H9 (cell line): ENCODE measurements around the gene NTSR1. TPM values are rescaled to one million over a fixed set of nuclear protein-coding genes. Genes with fewer than 3 reads are reported as not detected.

ENCODE experiments used
- DNase-seq: peaks from one replicate; pipeline ENCODE4 v3.0.0-alpha.2; 2017
- H2AFZ ChIP-seq: one replicate; pipeline ENCODE4 v1.6.1; 2013; ENCODE audit warnings: mild to moderate bottlenecking, low read length, control low read depth, moderate library complexity
- H2AK5ac ChIP-seq: 2 replicates; pipeline ENCODE4 v1.6.1; 2013; ENCODE audit warnings: low read length, control low read depth, mixed read lengths; ENCODE audit not compliant: insufficient read length
- H2BK120ac ChIP-seq: one replicate; pipeline ENCODE4 v1.6.1; 2013; ENCODE audit warnings: low read depth, mild to moderate bottlenecking, low read length, control low read depth, inconsistent platforms; ENCODE audit not compliant: poor library complexity, severe bottlenecking
- H2BK12ac ChIP-seq: 2 replicates; pipeline ENCODE4 v1.6.1; 2013; ENCODE audit warnings: low read length, control low read depth, mixed read lengths, low read depth; ENCODE audit not compliant: insufficient read length
- H2BK15ac ChIP-seq: 2 replicates; pipeline ENCODE4 v1.6.1; 2013; ENCODE audit warnings: low read depth, low read length, control low read depth
- H2BK20ac ChIP-seq: one replicate; pipeline ENCODE4 v1.6.1; 2013; ENCODE audit warnings: low read depth, mild to moderate bottlenecking, low read length, control low read depth, inconsistent platforms; ENCODE audit not compliant: poor library complexity, severe bottlenecking
- H2BK5ac ChIP-seq: 2 replicates; pipeline ENCODE4 v1.6.1; 2013; ENCODE audit warnings: low read length, control low read depth, mixed read lengths; ENCODE audit not compliant: insufficient read length
- H3K14ac ChIP-seq: 2 replicates; pipeline ENCODE4 v1.6.1; 2013; ENCODE audit warnings: low read length, control low read depth; ENCODE audit not compliant: insufficient read depth
- H3K18ac ChIP-seq: 2 replicates; pipeline ENCODE4 v1.6.1; 2013; ENCODE audit warnings: low read depth, mild to moderate bottlenecking, mixed read lengths, low read length, control low read depth; ENCODE audit not compliant: insufficient read length
- H3K23ac ChIP-seq: 2 replicates; pipeline ENCODE4 v1.6.1; 2013; ENCODE audit warnings: low read length, control low read depth, mixed read lengths, low read depth; ENCODE audit not compliant: insufficient read length
- H3K23me2 ChIP-seq: 2 replicates; pipeline ENCODE4 v1.6.1; 2013; ENCODE audit warnings: low read depth, mild to moderate bottlenecking, mixed read lengths, low read length, control low read depth; ENCODE audit not compliant: insufficient read length, poor library complexity, severe bottlenecking
- H3K27ac ChIP-seq: 2 replicates; pipeline ENCODE4 v1.5.1; 2013; ENCODE audit warnings: low read length, control low read depth, mixed read lengths, low read depth; ENCODE audit not compliant: insufficient read length
- H3K27me3 ChIP-seq: 2 replicates; pipeline ENCODE4 v1.6.1; 2013; ENCODE audit warnings: low read length, control low read depth, inconsistent platforms; ENCODE audit not compliant: insufficient read depth
- H3K4ac ChIP-seq: 2 replicates; pipeline ENCODE4 v1.6.1; 2013; ENCODE audit warnings: low read depth, mild to moderate bottlenecking, control low read depth, inconsistent platforms, low read length, moderate library complexity
- H3K4me1 ChIP-seq: 2 replicates; pipeline ENCODE4 v1.6.1; 2013; ENCODE audit warnings: low read length, control low read depth, inconsistent platforms; ENCODE audit not compliant: insufficient read depth
- H3K4me2 ChIP-seq: 2 replicates; pipeline ENCODE4 v1.6.1; 2013; ENCODE audit warnings: low read length, control low read depth, mixed read lengths; ENCODE audit not compliant: insufficient read length, insufficient read depth
- H3K56ac ChIP-seq: 2 replicates; pipeline ENCODE4 v1.6.1; 2013; ENCODE audit warnings: low read depth, mild to moderate bottlenecking, mixed read lengths, low read length, control low read depth; ENCODE audit not compliant: insufficient read length
- H3K79me1 ChIP-seq: 2 replicates; pipeline ENCODE4 v1.6.1; 2013; ENCODE audit warnings: low read depth, mild to moderate bottlenecking, moderate library complexity, low read length, control low read depth, inconsistent platforms; ENCODE audit not compliant: insufficient read depth, poor library complexity, severe bottlenecking
- H3K79me2 ChIP-seq: 2 replicates; pipeline ENCODE4 v1.6.1; 2013; ENCODE audit warnings: low read length, control low read depth, inconsistent platforms; ENCODE audit not compliant: insufficient read depth
- H3K9ac ChIP-seq: 2 replicates; pipeline ENCODE4 v1.6.1; 2013; ENCODE audit warnings: low read length, control low read depth, mixed read lengths; ENCODE audit not compliant: insufficient read length; ENCODE audit errors: extremely low read depth
- H3K9me3 ChIP-seq: one replicate; pipeline ENCODE4 v1.6.1; 2013; ENCODE audit warnings: low read depth, low read length, inconsistent platforms; ENCODE audit not compliant: control insufficient read depth
- H3T11ph ChIP-seq: one replicate; pipeline ENCODE4 v1.6.1; 2013; ENCODE audit warnings: mild to moderate bottlenecking, low read length, control low read depth, inconsistent platforms
- H4K20me1 ChIP-seq: one replicate; pipeline ENCODE4 v1.6.1; 2013; ENCODE audit not compliant: control insufficient read depth, insufficient read length, insufficient read depth
- H4K5ac ChIP-seq: 2 replicates; pipeline ENCODE4 v1.6.1; 2013; ENCODE audit warnings: low read depth, mild to moderate bottlenecking, mixed read lengths, low read length, control low read depth; ENCODE audit not compliant: insufficient read length
- H4K8ac ChIP-seq: replicated peaks from 2 replicates; pipeline ENCODE4 v1.6.1; 2013; ENCODE audit warnings: low read length, control low read depth, mixed read lengths, low read depth; ENCODE audit not compliant: insufficient read length
- H4K91ac ChIP-seq: 2 replicates; pipeline ENCODE4 v1.6.1; 2013; ENCODE audit warnings: low read depth, mild to moderate bottlenecking, moderate library complexity, mixed read lengths, low read length, control low read depth; ENCODE audit not compliant: insufficient read length
- H3K27ac Mint-ChIP-seq, 3 experiments: 2 replicates in 2 of 3; 3 replicates in 1 of 3; pipeline ENCODE4 v1.8.0; 2020 to 2021; ENCODE audit warnings: mixed read lengths in 3 of 3, mild to moderate bottlenecking in 1 of 3, moderate library complexity in 1 of 3
- H3K27me3 Mint-ChIP-seq: 2 replicates; pipeline ENCODE4 v1.8.0; 2021; ENCODE audit warnings: low read depth, mild to moderate bottlenecking, moderate library complexity, mixed read lengths
- H3K36me3 Mint-ChIP-seq, 3 experiments: 2 replicates in 2 of 3; 3 replicates in 1 of 3; pipeline ENCODE4 v1.8.0; 2020 to 2021; ENCODE audit warnings: low read depth in 3 of 3, mixed read lengths in 3 of 3; ENCODE audit not compliant: insufficient read depth in 1 of 3
- H3K4me1 Mint-ChIP-seq, 2 experiments: 2 replicates each; pipeline ENCODE4 v1.8.0; 2020; ENCODE audit warnings: mixed read lengths in 2 of 2
- H3K4me3 Mint-ChIP-seq, 2 experiments: 2 replicates in 1 of 2; 3 replicates in 1 of 2; pipeline ENCODE4 v1.8.0; 2020 to 2021; ENCODE audit warnings: mild to moderate bottlenecking in 2 of 2, mixed read lengths in 2 of 2, moderate library complexity in 1 of 2
- H3K9me3 Mint-ChIP-seq, 2 experiments: 2 replicates in 1 of 2; 3 replicates in 1 of 2; pipeline ENCODE4 v1.8.0; 2020; ENCODE audit warnings: mild to moderate bottlenecking in 2 of 2, mixed read lengths in 2 of 2, moderate library complexity in 1 of 2
- CTCF ChIP-seq: fragments of 200-600 bp; sonication (generic); conservative IDR thresholded peaks from 3 replicates; pipeline ENCODE4 v1.8.0; 2021; ENCODE audit warnings: antibody characterized with exemption, mild to moderate bottlenecking
- WGBS: extraction: QIAGEN DNeasy Blood & Tissue Kit; methylation state at CpG from one replicate; pipeline ENCODE4 v1.1.7; 2013; ENCODE audit warnings: missing lambda C conversion rate, low lambda C conversion rate, mixed read lengths; ENCODE audit not compliant: insufficient read length; ENCODE audit errors: extremely low coverage; 5-methylcytosine and 5-hydroxymethylcytosine counted together
- total RNA-seq: library from RNA; stranded (reverse); gene quantifications from 2 replicates; pipeline ENCODE4 v1.2.1, GENCODE V29; 2021

The NTSR1 gene
- total RNA-seq, 1 experiment from 2014 or later, result 0.11 TPM

- no peaks in the 10 kb centered on the region for H3K27me3 Mint-ChIP-seq
- H3K27ac Mint-ChIP-seq, result peak overlapping the region in 1 of 3 experiments; percentile 88; a peak in 2 of 7 replicates
- no peaks in the 10 kb centered on the region for H4K20me1 ChIP-seq
- H4K91ac ChIP-seq, result no peak overlapping the region
- no peak overlapping the region for H2BK5ac ChIP-seq
- H3K9me3 Mint-ChIP-seq, result no peaks in the 10 kb centered on the region
- no peaks in the 10 kb centered on the region for H3K27me3 ChIP-seq
- H3K79me2 ChIP-seq, result no peaks in the 10 kb centered on the region
- TF ChIP-seq CTCF, result no peak
- no peak overlapping the region for H2BK12ac ChIP-seq
- H2AFZ ChIP-seq, result no peak overlapping the region
- H3K79me1 ChIP-seq, result no peaks in the 10 kb centered on the region
- no peaks in the 10 kb centered on the region; a peak in 1 of 7 replicates for H3K36me3 Mint-ChIP-seq
- H3K14ac ChIP-seq, result no peak overlapping the region
- H3K23ac ChIP-seq, result no peak overlapping the region
- WGBS, result no CpG with 5 or more reads among the region's 15 CpGs
- no peak overlapping the region for H4K8ac ChIP-seq
- no peak overlapping the region for H3K56ac ChIP-seq
- H3K27ac ChIP-seq, result no peak overlapping the region
- no peaks in the 10 kb centered on the region for H3K4me1 ChIP-seq
- peaks cover 10% of the 10 kb centered on the region in 2 experiments for H3K4me1 Mint-ChIP-seq
- no peaks in the 10 kb centered on the region for H3K9me3 ChIP-seq
- no peak overlapping the region for H3K4me3 Mint-ChIP-seq
- no peak overlapping the region for H2BK15ac ChIP-seq
- no peak overlapping the region for H3K9ac ChIP-seq
- H3T11ph ChIP-seq, result no peak overlapping the region
- no peaks in the 10 kb centered on the region for H3K23me2 ChIP-seq
- no peak overlapping the region for H2BK120ac ChIP-seq
- no peak overlapping the region for H2BK20ac ChIP-seq
- no peak overlapping the region for H3K4ac ChIP-seq
- H2AK5ac ChIP-seq, result no peak overlapping the region
- no peak overlapping the region for H4K5ac ChIP-seq
- H3K4me2 ChIP-seq, result no peak overlapping the region
- no peak overlapping the region for H3K18ac ChIP-seq
- DNase-seq, result no peak
These were observed 48.4 kb upstream of the NTSR1 start for GRCh38 chr20:62660240-62660615.
